Heart left ventricle (tissue), 16 donors: ENCODE data around the gene ADAP2. TPM values are rescaled to one million over a fixed set of nuclear protein-coding genes. Genes with fewer than 3 reads are reported as not detected.

Experiments
- ATAC-seq, 4 donors: fragments of 200-7000 bp; cut with Tn5 transposase; one replicate each; pipeline ENCODE4 v1.9.1; 2020 to 2022; ENCODE audit warnings: moderate library complexity in 4 of 4, mild to moderate bottlenecking in 3 of 4, moderate number of reproducible peaks in 1 of 4
- DNase-seq, 5 donors: peaks; one replicate each; pipeline ENCODE4 v3.0.0-alpha.2; 2020
- H3K27ac ChIP-seq, 12 donors: fragments of 200-600 bp; sonication (generic) in 4 of 12; one replicate each; pipeline versions ENCODE4 v1.5.0 to v1.8.0; 2016 to 2022; ENCODE audit warnings: mild to moderate bottlenecking in 2 of 12
- H3K27me3 ChIP-seq, 9 donors: fragments of 200-600 bp; sonication (generic) in 2 of 9; one replicate each; pipeline versions ENCODE4 v1.5.1 to v1.8.0; 2016 to 2022; ENCODE audit warnings: mild to moderate bottlenecking in 3 of 9
- H3K36me3 ChIP-seq, 9 donors: fragments of 200-600 bp; sonication (generic) in 2 of 9; one replicate each; pipeline versions ENCODE4 v1.5.0 to v1.8.0; 2018 to 2022; ENCODE audit warnings: mild to moderate bottlenecking in 2 of 9
- H3K4me1 ChIP-seq, 12 donors: fragments of 200-600 bp; sonication (generic) in 4 of 12; one replicate each; pipeline versions ENCODE4 v1.5.0 to v1.8.0; 2016 to 2022; ENCODE audit warnings: mild to moderate bottlenecking in 3 of 12
- H3K4me3 ChIP-seq, 12 donors: fragments of 200-600 bp; sonication (generic) in 4 of 12; one replicate each; pipeline versions ENCODE4 v1.5.0 to v1.8.0; 2017 to 2022; ENCODE audit warnings: mild to moderate bottlenecking in 9 of 12, moderate library complexity in 4 of 12
- H3K9me3 ChIP-seq, 12 donors: fragments of 200-600 bp; sonication (generic) in 4 of 12; one replicate each; pipeline versions ENCODE4 v1.5.0 to v1.8.0; 2016 to 2022; ENCODE audit warnings: mild to moderate bottlenecking in 1 of 12
- POLR2A ChIP-seq, 2 donors: fragments of 450-650 bp; IDR thresholded peaks; one replicate each; pipeline ENCODE4 v1.6.1; 2017; ENCODE audit warnings: antibody characterized with exemption in 2 of 2, mild to moderate bottlenecking in 2 of 2, moderate library complexity in 2 of 2
- WGBS, 4 donors: extraction: QIAGEN DNeasy Blood & Tissue Kit in 2 of 4; methylation state at CpG; one replicate each; pipeline versions ENCODE4 v1.1.5 to v1.1.7; 2013 to 2018; 5-methylcytosine and 5-hydroxymethylcytosine counted together
- intact Hi-C, 10 donors: fragments of 100-400 bp; cut with DNase I; formaldehyde crosslinking; loops; one replicate each; pipeline versions ENCODE4 v1.11.1 to v1.14.2; 2022
- polyA plus RNA-seq, 2 donors: library from polyadenylated mRNA; stranded (reverse); fragments of 200-250 nt; gene quantifications; one replicate each; pipeline ENCODE4 v1.2.3, GENCODE V29; 2013
- total RNA-seq, 9 donors: library from RNA; depleted of rRNA in 2 of 9; stranded (reverse); fragments of >200 nt in 2 of 9; fragmentation: NEBNext Ultra II Directional in 3 of 9; extraction: Animal tissue kit (Norgen Biotek cat#: 25700) in 3 of 9; gene quantifications; one replicate each; pipeline versions ENCODE4 v1.1.0 to v1.2.4, GENCODE V29; 2016 to 2023
- TF ChIP-seq, protein P1 (sequence below), 12 donors: fragments of 200-600 bp; sonication (generic) in 4 of 12; IDR thresholded peaks; one replicate each; pipeline versions ENCODE4 v1.5.0 to v1.8.0; 2018 to 2022; ENCODE audit warnings: antibody characterized with exemption in 12 of 12, mild to moderate bottlenecking in 5 of 12
- donor health status: ischemic (EF 13 %, LVEDD 7.1; RV severe dilation, severe dysfunction).
- donor health status: healthy with polysubstance abuse.
- donor health status: DM: no; HTN: yes; CAD: no.
- donor health status: DM: no; HTN: no; CAD: no.
- donor health status: ischemic (EF 25% LVEDD 6.9; RV normal size, moderate dysfunction).
- donor health status: ischemic (EF 25% LVEDD 5.7; RV mildly dilated, moderate dysfunction).
- donor health status: healthy.
- donor health status: DM: yes; HTN: yes; CAD: no.
- donor health status: ischemic (EF 35%, LVEDD 5.7; RV mildly dilated, moderate dysfunction).
- donor health status: nonischemic (EF 11% LVEDD 7.7; RV severe dilation, severe dysfunction).
- donor health status: DM: yes; HTN: yes; CAD: no.
- donor health status: PGD.
- donor health status: ischemic (EF 29% LVEDD 5.4; RV normal size, mild dysfunction).
- donor health status: nonischemic (EF 23%, LVEDD 6.1; RV moderate dilation, normal function).

Gene ADAP2
- total and polyA plus RNA-seq, 11 donors: 3.1 to 43.5 (median 6.4) TPM

GRCh38 chr17:31008374-31009041 is 86.8 kb downstream of the ADAP2 start:
- DNase-seq (peak; percentile 52 to 85 (median 63)), ATAC-seq (peak; percentile 49 to 89 (median 84))
- WGBS, 4 donors: 1 to 3% (median 2%) methylated on average over 39 to 65 of the region's 65 CpGs
- H3K27me3 ChIP-seq: no peaks in the 10 kb centered on the region
- peaks cover 0 to 11% (median 0%) of the 10 kb centered on the region in 9 donors for H3K36me3 ChIP-seq
- peaks cover 0 to 23% (median 6%) of the 10 kb centered on the region in 12 donors for H3K4me1 ChIP-seq
- TF ChIP-seq POLR2A (IDR thresholded peaks at IDR 0.05): no peak
- TF ChIP-seq, protein P1, sequence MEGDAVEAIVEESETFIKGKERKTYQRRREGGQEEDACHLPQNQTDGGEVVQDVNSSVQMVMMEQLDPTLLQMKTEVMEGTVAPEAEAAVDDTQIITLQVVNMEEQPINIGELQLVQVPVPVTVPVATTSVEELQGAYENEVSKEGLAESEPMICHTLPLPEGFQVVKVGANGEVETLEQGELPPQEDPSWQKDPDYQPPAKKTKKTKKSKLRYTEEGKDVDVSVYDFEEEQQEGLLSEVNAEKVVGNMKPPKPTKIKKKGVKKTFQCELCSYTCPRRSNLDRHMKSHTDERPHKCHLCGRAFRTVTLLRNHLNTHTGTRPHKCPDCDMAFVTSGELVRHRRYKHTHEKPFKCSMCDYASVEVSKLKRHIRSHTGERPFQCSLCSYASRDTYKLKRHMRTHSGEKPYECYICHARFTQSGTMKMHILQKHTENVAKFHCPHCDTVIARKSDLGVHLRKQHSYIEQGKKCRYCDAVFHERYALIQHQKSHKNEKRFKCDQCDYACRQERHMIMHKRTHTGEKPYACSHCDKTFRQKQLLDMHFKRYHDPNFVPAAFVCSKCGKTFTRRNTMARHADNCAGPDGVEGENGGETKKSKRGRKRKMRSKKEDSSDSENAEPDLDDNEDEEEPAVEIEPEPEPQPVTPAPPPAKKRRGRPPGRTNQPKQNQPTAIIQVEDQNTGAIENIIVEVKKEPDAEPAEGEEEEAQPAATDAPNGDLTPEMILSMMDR (IDR thresholded peaks at IDR 0.05): peak in 1 of 12 donors; percentile 5
- peak overlapping the region; percentile 53 to 87 (median 75) for H3K4me3 ChIP-seq
- H3K9me3 ChIP-seq: no peaks in the 10 kb centered on the region
- peak overlapping the region; percentile 44 to 90 (median 77) for H3K27ac ChIP-seq
- intact Hi-C loops: loop anchor here in 1 of 10 donors (10.0 kb wide), 1 partner anchor 76 kb away; no protein-coding TSS in a partner anchor

Other genes with a start within 250 kb of the ADAP2 start
- gene CRLF3, start 97.3 kb upstream of the ADAP2 start, total RNA-seq: 10 to 100 TPM in 1 of 9 donors, 1 to 10 TPM in 8; 4.4 to 12.3 (median 5.5) TPM
- gene CRLF3, start 97.3 kb upstream of the ADAP2 start, polyA plus RNA-seq: 1 to 10 TPM; 3.0 to 4.4 TPM
- gene ATAD5, start 90.0 kb upstream of the ADAP2 start, total RNA-seq: 1 to 10 TPM in 1 of 9 donors, under 1 TPM in 8; 0.32 to 2.5 (median 0.49) TPM
- gene ATAD5, start 90.0 kb upstream of the ADAP2 start, polyA plus RNA-seq: under 1 TPM; 0.25 to 0.34 TPM
- gene TEFM, start 15.7 kb upstream of the ADAP2 start, total RNA-seq: 10 to 100 TPM in 8 of 9 donors, 1 to 10 TPM in 1; 5.2 to 22.9 (median 13.1) TPM
- gene TEFM, start 15.7 kb upstream of the ADAP2 start, polyA plus RNA-seq: 10 to 100 TPM in 1 of 2 donors, 1 to 10 TPM in 1; 7.7 to 30.1 TPM
- 10 to 100 TPM in 2 of 9 donors, 1 to 10 TPM in 7; 3.9 to 19.1 (median 5.6) TPM for gene RNF135, start 49.1 kb downstream of the ADAP2 start, total RNA-seq
- gene RNF135, start 49.1 kb downstream of the ADAP2 start, polyA plus RNA-seq: 1 to 10 TPM; 3.9 TPM
- gene NF1, start 173.0 kb downstream of the ADAP2 start, total RNA-seq: 10 to 100 TPM; 43.8 to 82.0 (median 55.2) TPM
- gene NF1, start 173.0 kb downstream of the ADAP2 start, polyA plus RNA-seq: 1 to 10 TPM; 6.8 to 9.0 TPM